Activated T-cell treated with anti-CD3 and anti-CD28 coated beads, Interleukin-2, amount 50 U/mL, for 4 hours (primary cell): ENCODE results near the gene IMPDH1. TPM values are rescaled to one million over a fixed set of nuclear protein-coding genes. Genes with fewer than 3 reads are reported as not detected.

Source experiments
- total RNA-seq, 3 donors: library from RNA; stranded (reverse); gene quantifications; one replicate each; pipeline ENCODE4 v1.2.1, GENCODE V29; 2021

IMPDH1 gene
- total RNA-seq, 3 donors from 2014 or later, result 88.4 to 110 (median 109) TPM

Other genes starting within 250 kb of the IMPDH1 start
- gene LEP, start 168.7 kb downstream of the IMPDH1 start, total RNA-seq, result not detected
- 100 to 1,000 TPM; 113 to 121 (median 120) TPM for gene RBM28, start 66.1 kb downstream of the IMPDH1 start, total RNA-seq
- gene PRRT4, start 48.3 kb downstream of the IMPDH1 start, total RNA-seq, result under 1 TPM; 0.42 to 0.66 (median 0.49) TPM
- 10 to 100 TPM; 18.4 to 26.6 (median 23.7) TPM for gene HILPDA, start 45.9 kb upstream of the IMPDH1 start, total RNA-seq
- 10 to 100 TPM; 68.5 to 74.2 (median 73.7) TPM for gene METTL2B, start 66.8 kb upstream of the IMPDH1 start, total RNA-seq